ENCODE results near the gene PARP16. TPM values are rescaled to one million over a fixed set of nuclear protein-coding genes. Genes with fewer than 3 reads are reported as not detected.

Gene PARP16
- total and polyA plus RNA-seq, 2 experiments from 2014 or later, result 3.6 to 4.1 TPM

DNA sequence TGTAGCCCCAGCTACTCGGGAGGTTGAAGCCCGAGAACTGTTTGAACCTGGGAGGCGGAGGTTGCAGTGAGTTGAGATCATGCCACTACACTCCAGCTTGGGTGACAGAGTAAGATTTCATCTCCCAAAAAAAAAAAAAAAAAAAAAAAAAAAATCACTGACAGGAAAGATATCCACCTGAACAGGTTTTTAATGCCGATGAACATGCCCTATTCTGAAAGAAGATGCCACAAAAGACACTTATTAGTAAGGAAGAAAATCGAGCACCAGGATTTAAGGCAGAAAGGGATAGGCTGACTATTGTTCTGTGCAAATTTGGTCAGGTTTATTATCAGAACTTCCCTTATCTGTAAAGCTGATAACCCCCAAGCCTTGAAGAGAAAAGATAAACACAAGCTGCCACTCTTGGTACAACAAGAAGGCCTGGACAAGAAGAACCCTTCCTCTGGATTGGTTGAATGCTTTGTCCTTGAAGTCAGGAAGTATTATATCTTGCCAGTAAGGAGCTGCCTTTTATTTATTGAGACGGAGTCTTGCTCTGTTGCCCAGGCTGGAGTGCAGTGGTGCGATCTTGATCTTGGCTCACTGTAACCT, 2.7 kb upstream of the PARP16 start (continued):
- TF ChIP-seq ZNF462 (CRISPR knock-in tag; IDR thresholded peaks at IDR 0.05) (no peak), EZH2phosphoT487 (IDR thresholded peaks at IDR 0.05; ENCODE audit: unreplicated experiment) (no peak)

GRCh38 chr15:65287520-65287855, 805 bp upstream of the PARP16 start:
- no peak overlapping the region for H3K27ac Mint-ChIP-seq
- H3K27ac ChIP-seq (ENCODE audit: low read depth), result no peak overlapping the region
- TF ChIP-seq JUNB (IDR thresholded peaks at IDR 0.05; ENCODE audit: unreplicated experiment) (no peak), EZH2 (IDR thresholded peaks at IDR 0.05; ENCODE audit: low read depth, unreplicated experiment) (no peak), CTCF (conservative IDR thresholded peaks at IDR 0.05; ENCODE audit: low read depth in 2 of 2) (no peak), ZNF462 (CRISPR knock-in tag; IDR thresholded peaks at IDR 0.05) (no peak), ZNF114 (CRISPR knock-in tag; IDR thresholded peaks at IDR 0.05) (no peak), CREB1 (CRISPR knock-in tag; IDR thresholded peaks at IDR 0.05; ENCODE audit: low read depth) (no peak)

More at GRCh38 chr15:65287520-65287855, 805 bp upstream of the PARP16 start:
- peak overlapping the region; percentile 81 for H3K4me3 Mint-ChIP-seq
- Histone ChIP-seq H3F3A (replicated peaks; ENCODE audit: low read depth) (0 out of 2 replicates have a peak, but pooled peaks cover 6% of the 10 kb centered on the region), H3K4me1 (ENCODE audit: insufficient read depth) (peaks cover 14% of the 10 kb centered on the region), H3K27me3 (ENCODE audit: insufficient read depth) (peaks cover 29% of the 10 kb centered on the region), H3K36me3 (ENCODE audit: insufficient read depth) (no peaks in the 10 kb centered on the region), H4K20me1 (replicated peaks; ENCODE audit: insufficient read depth) (no peaks in the 10 kb centered on the region), H2AFZ (peak overlapping the region; percentile 95), H3K9me2 (ENCODE audit: insufficient read depth) (peaks cover 5% of the 10 kb centered on the region; the same call in 1 of the 2 replicates), H3K4me3 (no peak overlapping the region; the same call in 1 of the 2 replicates), H3K4me2 (peak overlapping the region; percentile 82), H3K79me2 (replicated peaks; ENCODE audit: insufficient read depth) (no peaks in the 10 kb centered on the region)
- no peaks in the 10 kb centered on the region for H3K36me3 Mint-ChIP-seq (ENCODE audit: low read depth)
- ATAC-seq (no peak), DNase-seq (ENCODE audit: low spot score) (no peak)
- H3K4me1 Mint-ChIP-seq, result peaks cover 14% of the 10 kb centered on the region
- peaks cover 13% of the 10 kb centered on the region for H3K27me3 Mint-ChIP-seq (ENCODE audit: insufficient read depth, low read depth, poor library complexity)
- H3K9me3 Mint-ChIP-seq, result no peaks in the 10 kb centered on the region
